HT1080 (cell line): ENCODE measurements around the gene HSH2D. TPM values are rescaled to one million over a fixed set of nuclear protein-coding genes. Genes with fewer than 3 reads are reported as not detected.
A peak's percentile ranks its signal among the peaks of the same experiment; 100 is the strongest.
"Not testable (repeated sequence)": the region's sequence is repeated elsewhere in the genome, so short reads cannot be mapped to it uniquely, and the experiment has no call there.

Source experiments
- DNase-seq: peaks from one replicate; pipeline ENCODE4 v3.0.0-alpha.2; 2015; ENCODE audit warnings: low read depth
- total RNA-seq: library from RNA; depleted of rRNA; stranded (reverse); fragments of >200 nt; shearing (Covaris generic); gene quantifications from 2 replicates; pipeline ENCODE4 v1.2.3, GENCODE V29; 2014

The HSH2D gene
- total RNA-seq, 1 experiment from 2014 or later: not detected

DNA sequence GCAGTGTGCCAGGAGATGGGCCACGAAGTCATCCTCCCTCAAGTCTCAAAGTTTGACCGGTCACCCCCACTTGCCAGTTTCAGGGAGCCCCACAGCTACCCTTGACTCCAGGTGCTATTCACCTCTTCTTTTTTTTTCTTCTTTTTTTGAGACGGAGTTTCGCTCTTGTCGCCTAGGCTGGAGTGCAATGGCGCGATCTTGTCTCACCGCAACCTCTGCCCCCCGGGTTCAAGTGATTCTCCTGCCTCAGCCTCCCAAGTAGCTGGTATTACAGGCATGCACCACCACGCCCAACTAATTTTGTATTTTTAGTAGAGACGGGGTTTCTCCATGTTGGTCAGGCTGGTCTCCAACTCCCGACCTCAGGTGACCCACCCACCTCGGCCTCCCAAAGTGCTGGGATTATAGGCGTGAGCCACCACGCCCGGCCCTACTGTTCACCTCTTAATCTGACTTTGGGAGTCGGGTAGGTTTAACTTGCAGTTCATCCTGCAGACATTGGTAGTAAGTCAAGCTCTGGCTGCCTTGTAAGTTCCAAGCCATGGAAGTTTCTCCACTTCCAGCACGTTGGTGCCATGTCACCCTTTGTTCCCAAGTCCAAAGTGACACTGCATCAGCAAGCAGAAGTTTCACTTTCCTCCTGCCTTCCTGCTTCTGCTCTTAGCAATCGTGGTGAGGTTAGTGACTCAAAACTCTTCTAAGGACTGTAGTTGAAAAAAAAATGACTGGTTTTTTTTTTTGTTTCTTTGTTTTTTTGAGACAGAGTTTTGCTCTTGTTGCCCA is 24.2 kb upstream of the HSH2D start:
- DNase-seq: not testable (repeated sequence)

DNA sequence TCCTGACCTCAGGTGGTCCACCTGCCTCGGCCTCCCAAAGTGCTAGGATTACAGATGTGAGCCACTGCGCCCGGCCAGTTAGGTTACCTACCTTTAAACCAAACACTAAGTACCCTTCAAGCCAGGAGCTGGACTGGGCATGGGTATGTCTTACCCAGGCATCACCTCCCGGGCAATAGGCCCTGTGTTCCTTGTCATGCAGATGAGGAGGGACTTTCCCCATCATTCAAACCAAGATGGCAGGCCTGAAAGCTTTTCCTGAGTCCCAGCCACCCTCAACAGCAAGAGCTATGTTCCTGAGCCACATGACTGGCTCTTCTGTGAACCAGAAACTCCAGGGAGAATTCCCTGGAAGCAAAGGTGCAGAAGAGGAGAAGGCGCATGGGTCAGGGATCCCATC is 22.3 kb upstream of the HSH2D start:
- no peak for DNase-seq

DNA sequence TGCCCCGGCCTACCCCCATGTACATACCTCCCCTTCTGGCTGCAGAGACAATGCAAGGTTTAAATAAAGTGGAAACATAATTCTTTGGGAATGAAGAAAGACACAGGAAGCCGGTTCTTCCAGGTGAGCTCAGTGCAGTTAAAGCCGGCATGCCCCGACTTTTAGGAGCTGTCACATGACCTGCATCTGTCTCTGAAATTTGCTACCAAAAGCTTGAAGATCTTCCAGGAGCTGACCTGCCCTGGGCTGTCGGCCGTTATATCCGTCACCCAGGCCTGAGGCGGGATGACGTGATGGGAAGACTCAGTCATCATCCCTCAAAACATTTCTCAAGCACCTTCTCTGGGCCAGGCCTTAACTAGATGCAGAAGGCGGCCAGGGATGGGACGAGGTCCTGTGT is 21.5 kb upstream of the HSH2D start:
- DNase-seq: no peak

DNA sequence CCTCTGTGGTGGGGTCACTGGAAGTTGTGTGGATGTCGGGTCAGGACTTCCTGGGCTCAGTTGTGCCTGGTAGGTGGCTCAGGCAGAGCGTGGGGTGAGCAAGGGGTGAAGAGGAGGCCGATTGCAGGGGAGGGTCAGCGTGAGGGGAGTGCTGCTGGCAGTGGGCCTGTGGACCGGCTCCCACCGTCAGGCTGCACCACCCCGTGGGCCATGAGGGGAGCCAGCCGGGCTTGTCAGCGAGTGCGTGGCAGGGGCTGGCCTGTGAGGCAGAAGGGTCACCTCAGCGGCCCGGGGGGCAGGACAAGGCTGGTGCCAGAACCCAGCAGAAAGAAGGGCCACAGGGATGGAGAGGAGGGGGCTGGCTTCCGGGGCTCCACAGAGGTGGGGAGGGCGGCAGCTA is 18.5 kb upstream of the HSH2D start:
- no peak for DNase-seq

DNA sequence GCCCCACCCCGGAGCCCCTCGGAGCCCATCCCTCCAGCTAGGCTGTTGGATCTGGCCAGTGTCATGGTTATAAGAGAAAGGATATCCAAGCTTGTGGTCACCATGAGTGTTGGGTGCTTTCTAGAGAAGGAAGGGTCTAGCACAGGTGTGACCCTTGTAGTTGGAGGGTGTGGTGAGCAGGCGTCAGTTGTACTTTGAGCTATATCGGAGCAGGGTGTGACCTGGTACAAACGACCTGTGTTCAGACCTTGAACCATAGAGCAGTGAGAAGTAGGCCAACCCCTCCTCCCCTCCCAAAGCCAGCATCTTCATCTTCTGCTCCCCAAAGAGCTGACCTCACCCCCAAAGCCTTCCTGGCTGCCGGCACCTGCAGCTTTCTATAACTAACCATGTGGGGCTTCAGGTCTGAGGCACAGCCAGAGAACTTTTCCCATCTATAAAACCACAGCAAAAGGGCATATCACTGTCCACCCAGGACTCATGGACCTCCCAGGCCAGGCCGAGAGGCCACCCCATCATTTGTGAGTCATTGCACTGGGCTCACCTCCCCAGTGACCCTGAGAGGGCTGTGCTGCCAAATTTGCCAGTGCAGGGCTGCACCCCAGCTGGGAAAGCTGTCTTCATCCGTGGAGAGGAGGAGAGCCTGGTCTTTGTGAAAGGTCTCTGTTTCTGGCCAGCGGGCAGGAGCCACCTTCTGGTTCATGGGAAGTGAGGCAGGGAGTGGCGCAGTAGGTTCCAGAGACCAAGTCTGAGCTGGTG is 17.6 kb upstream of the HSH2D start:
- no peak for DNase-seq

DNA sequence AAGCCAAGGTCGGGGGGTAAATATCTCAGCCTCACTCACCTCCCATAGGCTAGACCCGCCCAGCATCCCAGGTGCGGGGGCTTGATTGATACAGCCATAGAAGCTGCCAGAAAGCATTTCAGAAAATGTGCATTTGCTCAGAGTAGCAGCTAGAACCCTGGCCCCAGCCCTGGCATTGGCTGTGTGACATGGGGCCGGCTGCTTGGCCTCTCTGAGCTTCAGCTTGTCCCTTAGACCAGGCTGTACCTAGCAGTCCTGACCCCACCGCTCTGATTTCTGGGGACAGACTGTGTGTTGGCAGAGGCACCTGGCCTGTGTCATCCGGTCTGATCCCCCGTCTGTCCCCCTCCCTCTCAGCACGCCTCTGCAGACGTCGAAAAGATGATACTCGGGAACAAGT is 16.4 kb upstream of the HSH2D start:
- no peak for DNase-seq

DNA sequence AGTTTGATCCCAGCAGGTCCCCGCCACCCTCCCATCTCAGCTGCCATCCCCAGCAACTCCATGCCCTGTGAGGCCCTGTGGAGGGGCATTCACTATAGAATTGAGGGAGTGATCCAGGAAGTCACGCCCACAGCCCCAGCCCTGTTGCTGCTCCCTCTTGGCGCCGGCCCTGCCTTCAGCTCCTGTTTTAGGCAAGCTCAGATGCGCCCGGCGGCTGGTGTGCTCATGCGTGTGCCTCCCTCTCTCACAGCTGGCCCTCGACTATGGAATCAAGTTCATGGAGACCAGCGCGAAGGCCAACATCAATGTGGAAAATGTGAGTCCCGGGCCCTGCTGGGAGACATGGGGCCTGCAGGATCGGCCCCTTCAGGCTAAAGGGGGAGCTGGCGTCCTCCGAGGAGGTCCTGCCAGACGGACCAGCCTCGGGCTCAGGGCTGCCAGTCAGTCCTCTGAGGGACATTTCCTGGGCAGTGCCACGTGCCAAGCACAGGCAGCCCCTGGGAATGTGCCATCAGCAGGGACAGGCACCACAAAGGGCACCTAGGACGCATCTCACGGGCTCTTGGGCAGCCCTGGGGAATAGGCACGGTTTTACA is 15.6 kb upstream of the HSH2D start:
- no peak for DNase-seq

DNA sequence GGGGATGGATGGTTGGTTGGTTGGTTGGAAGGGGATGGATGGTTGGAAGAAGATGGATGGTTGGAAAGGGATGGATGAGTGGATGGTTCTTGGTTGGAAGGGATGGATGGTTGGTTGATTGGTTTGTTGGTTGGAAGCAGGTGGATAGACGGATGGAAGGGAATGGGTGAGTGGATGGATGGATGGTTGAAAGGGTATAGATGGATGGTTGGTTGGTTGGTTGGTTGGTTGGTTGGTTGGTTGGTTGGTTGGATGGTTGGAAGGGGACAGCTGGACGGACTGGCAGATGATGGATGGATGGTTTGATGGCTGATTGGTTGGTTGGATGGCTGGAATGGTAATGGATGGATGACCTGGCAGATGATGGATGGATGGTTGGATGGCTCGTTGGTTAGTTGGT is 11.8 kb upstream of the HSH2D start:
- no peak for DNase-seq

DNA sequence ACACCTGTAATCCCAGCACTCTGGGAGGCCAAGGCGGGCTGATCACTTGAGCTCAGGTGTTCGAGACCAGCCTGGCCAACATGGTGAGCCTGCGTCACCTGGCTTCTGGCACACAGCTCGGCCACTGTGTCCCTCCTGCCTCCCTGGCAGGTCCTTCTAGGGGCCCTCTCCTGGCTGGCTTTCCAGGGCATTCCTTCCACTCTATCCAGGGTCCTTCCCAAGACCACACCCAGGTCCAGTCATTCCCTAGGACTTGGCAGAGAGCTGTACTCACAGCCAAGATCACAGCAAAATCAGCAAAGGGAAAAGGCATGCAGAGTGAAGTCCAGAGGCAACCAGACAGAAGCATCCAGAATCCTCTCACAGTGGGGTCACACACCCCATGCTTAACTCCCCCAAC is 9.7 kb upstream of the HSH2D start:
- DNase-seq: no peak

DNA sequence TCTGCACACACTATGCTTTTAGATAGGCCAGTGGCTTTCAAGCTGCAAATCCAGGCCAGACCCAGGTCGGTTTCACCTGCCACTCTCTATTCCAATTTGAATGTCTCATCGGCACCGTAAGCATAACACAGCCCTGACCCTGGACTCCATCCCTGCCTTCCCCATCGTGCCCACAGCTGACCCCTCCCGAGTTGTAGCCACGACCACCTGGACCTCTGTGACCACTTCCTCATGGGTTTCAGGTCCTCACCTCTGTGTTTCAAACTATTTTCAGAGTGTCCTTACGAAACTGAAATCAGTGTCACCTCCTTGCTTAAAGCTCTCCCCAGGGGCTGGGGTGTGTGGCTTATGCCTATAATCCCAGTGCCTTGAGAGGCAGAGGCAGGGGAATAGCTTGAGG is 9.0 kb upstream of the HSH2D start:
- DNase-seq: no peak

DNA sequence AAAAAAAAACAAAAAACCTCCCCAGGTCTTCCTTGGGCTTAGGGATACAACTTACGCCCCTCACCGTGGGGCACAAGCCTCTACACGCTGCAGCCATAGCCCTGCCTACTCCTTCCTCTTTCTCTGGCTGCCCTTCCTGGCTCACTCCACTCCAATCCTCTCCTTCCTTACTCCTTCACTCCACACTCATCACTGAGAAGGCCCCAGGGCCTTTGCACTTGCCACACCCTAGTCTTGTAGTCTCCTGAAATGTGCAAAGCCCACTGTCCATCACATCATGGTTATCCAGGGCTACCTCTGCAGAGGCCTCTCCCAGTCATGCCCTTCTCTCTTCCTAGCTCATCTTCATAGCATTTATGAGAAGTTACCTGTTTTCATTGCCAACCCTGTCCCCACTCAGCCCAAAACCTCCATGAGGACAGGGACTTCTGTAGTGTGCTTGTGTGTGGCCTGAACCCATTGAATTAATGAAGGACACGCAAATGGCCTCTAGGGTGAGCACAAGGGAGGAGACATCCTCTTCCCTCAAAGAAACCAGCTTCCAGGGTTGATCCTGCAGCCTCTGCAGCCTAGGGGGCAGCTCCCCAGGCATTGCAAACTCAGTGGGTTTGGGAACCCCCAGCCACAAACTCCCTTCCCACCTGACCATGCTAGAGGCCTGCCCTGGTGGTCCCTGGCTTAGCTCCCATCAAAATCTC is 7.9 kb upstream of the HSH2D start:
- DNase-seq: no peak

DNA sequence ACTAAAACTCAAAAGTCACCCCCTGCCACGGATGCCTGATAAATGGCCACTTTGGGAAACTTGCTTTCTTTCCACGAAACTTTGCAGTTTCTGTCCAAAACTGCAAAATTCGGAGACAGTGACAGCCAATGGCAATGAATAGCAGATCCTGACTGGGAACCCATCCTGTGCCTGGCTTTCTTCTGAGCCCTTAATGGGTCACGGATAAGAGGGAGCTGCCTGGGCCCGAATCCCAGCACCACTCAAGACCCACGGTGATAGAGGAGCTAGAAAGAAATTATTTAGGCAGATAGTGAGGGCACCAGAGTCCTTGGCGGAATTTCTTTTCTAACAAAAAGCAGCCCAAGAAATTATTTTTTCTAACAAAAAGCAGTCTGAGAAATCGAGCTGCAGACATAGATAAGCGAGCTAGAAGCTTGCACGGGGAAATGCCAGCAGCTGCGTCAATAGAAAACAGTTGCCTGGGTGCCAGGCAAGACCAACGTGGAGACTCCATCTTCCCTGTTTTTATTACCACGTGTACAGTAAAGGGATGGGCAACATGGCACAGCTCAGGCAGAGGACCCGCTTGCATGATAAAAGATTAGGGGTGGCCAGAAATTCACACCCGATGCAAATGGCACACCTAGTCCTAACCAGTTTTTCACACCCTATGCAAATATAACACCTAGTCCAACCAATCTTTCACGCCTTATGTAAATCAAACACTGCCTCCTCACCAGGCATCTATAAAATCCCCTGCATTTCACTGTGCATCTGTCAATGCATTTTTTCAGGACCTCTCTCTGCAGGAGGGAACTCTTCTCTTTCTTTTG is 7.1 kb upstream of the HSH2D start:
- no peak for DNase-seq

DNA sequence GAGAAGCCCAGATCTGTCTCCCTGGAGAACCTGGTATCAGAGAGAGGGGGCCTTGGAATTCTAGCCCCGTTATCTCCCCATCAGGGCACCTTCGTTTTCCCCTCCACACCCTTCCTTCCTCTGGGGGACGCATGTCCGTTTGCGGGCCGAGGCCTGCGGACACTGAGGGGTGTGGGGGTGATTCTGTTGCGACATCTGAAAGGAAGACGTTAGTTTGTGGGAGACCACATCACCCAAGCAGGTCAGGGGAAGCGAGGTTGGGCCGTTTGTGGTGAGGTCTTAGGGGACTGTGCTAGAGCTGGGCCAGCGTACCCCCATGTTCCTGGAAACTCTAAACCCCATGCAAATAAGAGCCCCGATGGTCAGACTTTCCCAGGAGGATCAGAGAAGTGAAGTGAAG is 3.7 kb upstream of the HSH2D start:
- DNase-seq: no peak

DNA sequence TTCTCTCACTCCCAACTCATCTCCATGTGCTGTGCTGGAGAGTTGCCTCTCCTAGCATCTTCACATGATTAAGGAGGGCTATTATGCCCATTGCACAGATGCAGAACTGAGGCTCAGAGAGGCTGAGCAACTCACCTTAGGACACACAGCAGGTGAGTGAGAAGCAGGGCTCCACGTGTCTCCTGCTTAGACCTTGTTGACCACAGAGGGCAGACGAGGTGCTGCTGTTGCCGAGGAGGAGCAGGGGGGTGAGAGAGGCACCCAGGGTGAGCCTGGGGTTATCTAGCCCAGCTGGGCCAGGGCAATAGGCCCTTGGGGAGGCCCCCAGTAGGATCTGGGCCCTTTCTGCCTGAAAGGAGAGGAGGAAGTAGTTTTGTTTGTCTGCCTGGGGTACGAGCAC is 2.4 kb upstream of the HSH2D start:
- peak; percentile 11 for DNase-seq

DNA sequence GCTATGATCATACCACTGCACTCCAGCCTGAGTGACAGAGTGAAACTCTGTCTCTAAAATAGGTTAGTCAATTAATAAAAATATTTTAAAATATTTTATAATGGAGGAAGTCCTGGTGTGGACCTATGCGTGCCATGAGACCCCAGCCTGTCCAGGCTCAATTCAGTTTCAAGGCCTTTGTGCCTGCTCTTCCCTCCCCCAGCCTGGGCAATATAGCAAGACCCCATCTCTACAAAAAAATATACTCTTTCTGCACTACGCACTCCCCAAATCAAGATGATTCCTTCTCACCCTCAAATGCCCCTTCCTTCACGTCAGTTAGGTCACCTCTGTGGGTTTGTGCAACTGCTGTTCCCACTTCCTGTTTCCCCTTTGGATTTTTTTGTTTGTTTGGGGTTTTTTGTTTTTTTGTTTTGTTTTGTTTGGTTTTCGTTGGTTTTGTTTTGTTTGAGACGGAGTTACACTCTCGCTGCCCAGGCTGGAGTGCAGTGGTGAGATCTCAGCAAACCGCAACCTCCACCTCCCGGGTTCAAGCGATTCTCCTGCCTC is 1.4 kb upstream of the HSH2D start:
- DNase-seq: no peak

DNA sequence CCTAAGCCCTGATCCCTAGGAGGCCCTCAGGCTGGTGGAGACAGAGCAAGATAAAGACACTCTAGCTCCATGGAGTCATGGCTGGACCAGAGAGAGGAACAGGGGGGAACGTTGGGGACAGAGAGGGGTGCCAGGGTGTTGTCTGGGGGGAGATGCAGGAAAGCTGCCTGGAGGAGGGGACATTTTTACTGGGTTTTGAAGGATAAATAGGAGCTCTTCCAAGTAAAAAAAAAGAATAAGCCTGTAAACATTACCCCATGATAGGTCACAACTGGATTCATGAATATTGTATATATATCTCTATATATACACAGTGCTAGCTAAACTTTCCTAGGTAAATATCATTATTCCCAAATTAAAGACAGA is 714 bp downstream of the HSH2D start:
- DNase-seq: no peak

DNA sequence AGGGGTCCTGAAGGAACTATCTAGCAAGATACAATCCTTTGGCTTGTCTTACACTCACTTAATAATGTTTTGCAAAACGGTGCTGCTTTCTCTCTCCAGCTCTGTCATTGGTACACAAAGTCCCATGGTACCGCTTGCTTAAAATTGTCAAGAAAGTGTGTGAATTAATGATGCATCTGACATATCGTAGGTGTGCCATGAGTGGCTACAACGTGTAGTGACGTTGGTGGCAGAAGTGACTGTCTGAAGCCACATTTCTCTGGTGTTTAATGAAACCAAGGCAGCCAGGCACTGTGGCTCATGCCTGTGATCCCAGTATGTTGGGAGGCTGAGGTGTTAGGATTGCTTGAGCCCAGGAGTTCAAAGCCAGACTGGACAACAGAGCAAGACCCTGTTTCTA is 2.6 kb downstream of the HSH2D start:
- DNase-seq: no peak

DNA sequence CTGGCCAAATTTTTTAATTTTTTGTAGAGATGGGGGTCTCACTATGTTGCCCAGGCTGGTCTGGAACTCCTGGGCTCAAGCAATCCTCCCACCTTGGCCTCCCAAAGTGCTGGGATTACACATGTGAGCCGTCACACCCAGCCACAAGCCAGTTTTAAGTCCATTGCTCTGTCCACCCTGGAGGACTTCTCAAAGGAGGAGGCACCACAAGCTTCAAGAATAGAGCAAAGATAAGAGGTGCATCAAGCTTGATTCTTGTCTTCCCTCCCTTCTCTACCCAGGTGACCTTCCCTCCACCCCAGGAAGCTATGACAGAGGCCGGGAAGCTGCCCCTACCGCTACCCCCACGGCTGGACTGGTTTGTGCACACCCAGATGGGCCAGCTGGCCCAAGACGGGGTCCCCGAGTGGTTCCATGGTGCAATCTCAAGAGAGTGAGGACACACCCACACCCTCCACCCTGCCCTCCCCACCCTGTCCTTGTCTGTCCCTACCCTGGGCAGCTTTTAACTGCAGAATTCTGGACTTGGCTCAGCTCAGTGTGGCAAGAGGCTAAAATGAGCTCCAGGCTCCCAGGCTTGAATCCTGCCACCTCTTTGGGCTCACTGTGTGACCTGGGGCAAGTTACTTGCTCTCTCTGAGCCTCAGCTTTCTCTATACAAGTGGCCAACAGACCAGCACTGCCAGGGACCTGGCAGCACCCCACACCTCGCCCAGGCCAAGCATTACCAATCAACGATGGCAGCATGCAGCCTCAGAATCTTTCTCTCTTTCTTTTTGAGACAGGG is 5.2 kb downstream of the HSH2D start:
- no peak for DNase-seq

DNA sequence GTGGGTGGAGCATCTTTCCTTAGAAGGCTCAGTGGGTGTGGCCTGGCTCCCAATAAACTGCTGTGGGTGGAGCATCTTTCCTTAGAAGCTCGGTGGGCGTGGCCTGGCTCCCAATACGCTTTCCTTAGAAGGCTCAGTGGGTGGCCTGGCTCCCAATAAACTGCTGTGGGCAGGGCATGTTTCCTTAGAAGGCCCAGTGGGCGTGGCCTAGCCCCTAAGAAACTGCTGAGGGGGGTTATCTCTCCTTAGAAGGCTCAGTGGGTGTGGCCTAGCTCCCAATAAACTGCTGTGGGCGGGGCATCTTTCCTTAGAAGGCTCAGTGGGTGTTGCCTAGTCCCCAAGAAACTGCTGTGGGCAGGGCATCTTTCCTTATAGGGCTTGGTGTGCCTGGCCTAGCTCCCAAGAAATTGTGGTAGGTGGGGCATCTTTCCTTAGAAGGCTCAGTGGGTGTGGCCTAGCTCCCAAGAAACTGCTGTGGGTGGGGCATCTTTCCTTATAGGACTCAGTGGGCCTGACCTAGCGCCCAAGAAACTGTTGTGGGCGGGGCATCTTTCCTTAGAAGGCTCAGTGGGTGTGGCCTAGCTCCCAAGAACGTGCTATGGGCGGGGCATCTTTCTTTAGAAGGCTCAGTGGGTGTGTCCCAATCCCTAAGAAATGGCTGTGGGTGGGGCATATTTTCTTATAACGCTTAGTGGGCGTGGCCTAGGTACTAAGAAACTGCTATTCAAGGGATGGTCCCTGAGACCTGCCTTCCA is 10.3 kb downstream of the HSH2D start:
- peak; percentile 21 for DNase-seq
